Measurements from ENCODE around the gene PFAS.

DNA sequence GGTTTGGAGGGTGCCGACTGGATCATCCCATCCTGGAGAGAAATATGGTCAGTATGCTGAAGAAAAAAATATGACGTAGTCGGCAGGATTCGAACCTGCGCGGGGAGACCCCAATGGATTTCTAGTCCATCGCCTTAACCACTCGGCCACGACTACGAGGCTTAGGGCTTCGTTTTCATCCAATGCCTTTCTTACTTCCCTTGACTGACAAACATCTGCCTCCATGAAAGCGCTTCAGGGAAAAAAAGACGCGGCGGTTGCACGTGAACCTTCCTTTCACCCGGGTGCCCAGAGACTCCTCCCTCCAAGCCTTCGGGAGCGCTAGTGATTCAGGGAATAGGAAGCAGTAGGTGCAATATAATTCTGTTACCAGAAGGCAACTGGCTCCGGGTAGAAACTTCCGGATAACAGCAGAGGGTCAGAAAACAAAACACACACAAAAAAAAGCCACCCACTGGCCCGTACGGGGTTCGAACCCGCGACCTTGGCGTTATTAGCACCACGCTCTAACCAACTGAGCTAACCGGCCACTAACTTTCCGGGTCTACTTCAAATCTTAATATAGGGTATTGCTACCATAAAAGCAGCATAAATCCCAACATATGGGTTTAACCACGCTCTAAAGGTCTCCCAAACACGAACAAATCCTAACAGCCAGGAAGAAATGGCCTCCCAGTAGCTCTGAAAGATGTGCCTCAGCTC lies 22.4 kb upstream of the PFAS start:
- TF ChIP-seq KDM1A (IDR thresholded peaks at IDR 0.05; ENCODE audit: borderline replicate concordance, low read length) = no peak
- TF ChIP-seq, protein P1, sequence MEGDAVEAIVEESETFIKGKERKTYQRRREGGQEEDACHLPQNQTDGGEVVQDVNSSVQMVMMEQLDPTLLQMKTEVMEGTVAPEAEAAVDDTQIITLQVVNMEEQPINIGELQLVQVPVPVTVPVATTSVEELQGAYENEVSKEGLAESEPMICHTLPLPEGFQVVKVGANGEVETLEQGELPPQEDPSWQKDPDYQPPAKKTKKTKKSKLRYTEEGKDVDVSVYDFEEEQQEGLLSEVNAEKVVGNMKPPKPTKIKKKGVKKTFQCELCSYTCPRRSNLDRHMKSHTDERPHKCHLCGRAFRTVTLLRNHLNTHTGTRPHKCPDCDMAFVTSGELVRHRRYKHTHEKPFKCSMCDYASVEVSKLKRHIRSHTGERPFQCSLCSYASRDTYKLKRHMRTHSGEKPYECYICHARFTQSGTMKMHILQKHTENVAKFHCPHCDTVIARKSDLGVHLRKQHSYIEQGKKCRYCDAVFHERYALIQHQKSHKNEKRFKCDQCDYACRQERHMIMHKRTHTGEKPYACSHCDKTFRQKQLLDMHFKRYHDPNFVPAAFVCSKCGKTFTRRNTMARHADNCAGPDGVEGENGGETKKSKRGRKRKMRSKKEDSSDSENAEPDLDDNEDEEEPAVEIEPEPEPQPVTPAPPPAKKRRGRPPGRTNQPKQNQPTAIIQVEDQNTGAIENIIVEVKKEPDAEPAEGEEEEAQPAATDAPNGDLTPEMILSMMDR (IDR thresholded peaks at IDR 0.05; ENCODE audit: control extremely low read depth in 1 of 3, insufficient read depth in 1 of 3, low read depth in 1 of 3, low read length in 3 of 3) = no peak
- TF ChIP-seq POLR2A (IDR thresholded peaks at IDR 0.05; ENCODE audit: control extremely low read depth in 1 of 2, low read depth in 2 of 2, low read length in 2 of 2) = peak; percentile 60 to 88
